Transverse colon (tissue), 4 donors: ENCODE data around the gene DGKH. TPM values are rescaled to one million over a fixed set of nuclear protein-coding genes. Genes with fewer than 3 reads are reported as not detected.

Source experiments
- DNase-seq: peaks from one replicate; pipeline ENCODE4 v3.0.0-alpha.2; 2019
- H3K27ac ChIP-seq, 4 donors: fragments of 200-600 bp; sonication (generic); 2 replicates each; pipeline ENCODE4 v1.5.1; 2016 to 2018; ENCODE audit warnings: inconsistent platforms in 4 of 4
- H3K27me3 ChIP-seq: fragments of 200-600 bp; sonication (generic); 2 replicates; pipeline ENCODE4 v1.5.1; 2017; ENCODE audit warnings: inconsistent platforms
- H3K36me3 ChIP-seq, 4 donors: fragments of 200-600 bp; sonication (generic); 2 replicates each; pipeline ENCODE4 v1.5.1; 2017 to 2019; ENCODE audit warnings: inconsistent platforms in 4 of 4
- H3K4me1 ChIP-seq, 4 donors: fragments of 200-600 bp; sonication (generic); 2 replicates each; pipeline ENCODE4 v1.5.1; 2017 to 2020; ENCODE audit warnings: inconsistent platforms in 4 of 4
- H3K4me3 ChIP-seq, 4 donors: fragments of 200-600 bp; sonication (generic); 1 replicate in 1 of 4; 2 replicates in 3 of 4; pipeline versions ENCODE4 v1.5.1 to v1.6.1; 2017 to 2019; ENCODE audit warnings: inconsistent platforms in 4 of 4
- H3K9me3 ChIP-seq, 2 donors: fragments of 200-600 bp; sonication (generic); 2 replicates each; pipeline ENCODE4 v1.5.1; 2017 to 2019; ENCODE audit warnings: inconsistent platforms in 2 of 2
- EP300 ChIP-seq: sonication (generic); formaldehyde crosslinking; IDR thresholded peaks from one replicate; pipeline ENCODE4 v1.6.1; 2017; ENCODE audit warnings: antibody characterized with exemption, low read depth
- POLR2A ChIP-seq: fragments of 450-650 bp; IDR thresholded peaks from one replicate; pipeline ENCODE4 v1.6.1; 2016; ENCODE audit warnings: antibody characterized with exemption, mild to moderate bottlenecking, moderate library complexity
- POLR2AphosphoS5 ChIP-seq, 3 donors: sonication (generic); formaldehyde crosslinking; IDR thresholded peaks; one replicate each; pipeline ENCODE4 v1.6.1; 2016; ENCODE audit warnings: antibody characterized with exemption in 3 of 3
- WGBS, 2 donors: methylation state at CpG; one replicate each; pipeline ENCODE4 v1.1.5; 2018; ENCODE audit warnings: low coverage in 1 of 2; 5-methylcytosine and 5-hydroxymethylcytosine counted together
- in situ Hi-C, 4 donors: fragments of 200-750 bp; cut with MboI; loops; one replicate each; pipeline versions ENCODE4 v1.15.0 to v1.15.1; 2017; ENCODE audit warnings: low sequenced_read_pairs in 3 of 4, low pct_ligation_motif_present in 1 of 4, low pct_unique_long_range_greater_than_20kb in 1 of 4
- intact Hi-C: fragments of 100-400 bp; cut with DNase I; formaldehyde crosslinking; loops from one replicate; pipeline ENCODE4 v1.15.1; 2023; ENCODE audit warnings: low total_unique reads
- total RNA-seq, 4 donors: library from RNA; depleted of rRNA; stranded (reverse); fragments of >200 nt; gene quantifications; one replicate each; pipeline ENCODE4 v1.1.0, GENCODE V29; 2016
- TF ChIP-seq, protein P1 (sequence below), 5 experiments: fragments of 200-600 bp in 3 of 5; fragments of 450-650 bp in 2 of 5; sonication (generic) in 3 of 5; IDR thresholded peaks; 1 replicate in 2 of 5; 2 replicates in 3 of 5; pipeline ENCODE4 v1.5.1; 2016 to 2017; ENCODE audit warnings: antibody characterized with exemption in 5 of 5, inconsistent platforms in 3 of 5, mild to moderate bottlenecking in 2 of 5, moderate library complexity in 1 of 5

The DGKH gene
- total RNA-seq, 4 donors from 2014 or later, result 19.4 to 35.6 (median 25.0) TPM

DNA sequence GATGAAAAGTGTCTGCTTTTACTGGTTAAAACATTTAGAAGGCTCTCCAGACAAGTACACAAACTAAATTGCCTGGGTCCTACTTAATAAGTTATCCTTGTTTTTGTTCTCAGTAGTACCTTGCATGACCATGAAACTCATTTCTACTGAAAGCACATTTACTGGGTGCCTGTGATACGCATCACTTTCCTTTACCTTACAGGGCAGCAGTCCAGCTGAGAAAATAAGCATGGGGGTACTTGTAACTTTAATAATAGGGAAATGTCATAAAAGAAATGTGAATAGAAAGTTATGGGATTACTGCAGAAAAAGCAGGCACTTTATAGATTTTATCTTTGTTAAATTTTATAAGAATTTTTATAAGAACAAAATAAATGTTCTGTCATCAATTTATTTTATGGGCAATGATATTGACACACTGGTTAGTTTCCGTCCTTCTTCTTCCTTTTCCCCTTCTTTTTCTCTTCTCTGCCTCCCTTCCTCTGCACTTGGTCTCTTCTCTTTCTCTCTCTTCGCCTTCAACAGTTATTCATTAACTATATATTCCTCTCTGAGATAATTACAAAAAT is 116.2 kb downstream of the DGKH start:
- no peak for DNase-seq
- H3K4me3 ChIP-seq, result no peak overlapping the region
- in situ Hi-C loops (no loop called here), intact Hi-C loops (no loop called here)
- WGBS, 2 donors, result 92 to 97% methylated on average over 3 of the region's 3 CpGs
- H3K9me3 ChIP-seq, result no peaks in the 10 kb centered on the region
- peaks cover 0 to 26% (median 8%) of the 10 kb centered on the region in 4 donors for H3K36me3 ChIP-seq
- H3K4me1 ChIP-seq, result no peaks in the 10 kb centered on the region
- TF ChIP-seq, protein P1, sequence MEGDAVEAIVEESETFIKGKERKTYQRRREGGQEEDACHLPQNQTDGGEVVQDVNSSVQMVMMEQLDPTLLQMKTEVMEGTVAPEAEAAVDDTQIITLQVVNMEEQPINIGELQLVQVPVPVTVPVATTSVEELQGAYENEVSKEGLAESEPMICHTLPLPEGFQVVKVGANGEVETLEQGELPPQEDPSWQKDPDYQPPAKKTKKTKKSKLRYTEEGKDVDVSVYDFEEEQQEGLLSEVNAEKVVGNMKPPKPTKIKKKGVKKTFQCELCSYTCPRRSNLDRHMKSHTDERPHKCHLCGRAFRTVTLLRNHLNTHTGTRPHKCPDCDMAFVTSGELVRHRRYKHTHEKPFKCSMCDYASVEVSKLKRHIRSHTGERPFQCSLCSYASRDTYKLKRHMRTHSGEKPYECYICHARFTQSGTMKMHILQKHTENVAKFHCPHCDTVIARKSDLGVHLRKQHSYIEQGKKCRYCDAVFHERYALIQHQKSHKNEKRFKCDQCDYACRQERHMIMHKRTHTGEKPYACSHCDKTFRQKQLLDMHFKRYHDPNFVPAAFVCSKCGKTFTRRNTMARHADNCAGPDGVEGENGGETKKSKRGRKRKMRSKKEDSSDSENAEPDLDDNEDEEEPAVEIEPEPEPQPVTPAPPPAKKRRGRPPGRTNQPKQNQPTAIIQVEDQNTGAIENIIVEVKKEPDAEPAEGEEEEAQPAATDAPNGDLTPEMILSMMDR (IDR thresholded peaks at IDR 0.05), result no peak
- TF ChIP-seq EP300 (no peak), POLR2AphosphoS5 (IDR thresholded peaks at IDR 0.05) (no peak), POLR2A (no peak)
- H3K27me3 ChIP-seq, result no peaks in the 10 kb centered on the region
- no peak overlapping the region for H3K27ac ChIP-seq

DNA sequence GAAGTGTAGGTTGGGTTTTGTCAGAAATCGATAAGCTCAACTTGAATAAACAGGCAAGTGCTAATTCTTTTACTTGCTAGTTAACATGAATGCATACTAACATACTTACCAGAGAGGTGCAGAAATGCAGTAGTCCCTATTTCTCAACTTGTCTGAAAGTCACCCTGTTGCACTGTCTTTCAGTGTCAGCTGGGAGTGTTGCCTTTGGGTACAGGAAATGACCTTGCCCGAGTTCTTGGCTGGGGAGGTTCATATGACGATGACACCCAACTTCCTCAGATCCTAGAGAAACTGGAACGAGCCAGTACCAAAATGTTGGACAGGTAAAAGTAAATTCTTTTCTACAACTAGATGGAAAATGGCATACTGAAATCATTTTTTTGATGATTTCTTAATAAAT is 120.0 kb downstream of the DGKH start:
- in situ Hi-C loops, result no loop called here
- Histone ChIP-seq H3K9me3 (no peaks in the 10 kb centered on the region), H3K27ac (no peak overlapping the region), H3K27me3 (no peaks in the 10 kb centered on the region), H3K4me3 (no peak overlapping the region), H3K4me1 (no peaks in the 10 kb centered on the region), H3K36me3 (peaks cover 0 to 26% (median 6%) of the 10 kb centered on the region in 4 donors)
- TF ChIP-seq, protein P1 (IDR thresholded peaks at IDR 0.05), result no peak
- TF ChIP-seq POLR2A (no peak), EP300 (no peak)
- intact Hi-C loops, result no loop called here
- no peak for DNase-seq
- WGBS, 2 donors, result 87 to 92% methylated on average over 3 to 4 of the region's 4 CpGs

DNA sequence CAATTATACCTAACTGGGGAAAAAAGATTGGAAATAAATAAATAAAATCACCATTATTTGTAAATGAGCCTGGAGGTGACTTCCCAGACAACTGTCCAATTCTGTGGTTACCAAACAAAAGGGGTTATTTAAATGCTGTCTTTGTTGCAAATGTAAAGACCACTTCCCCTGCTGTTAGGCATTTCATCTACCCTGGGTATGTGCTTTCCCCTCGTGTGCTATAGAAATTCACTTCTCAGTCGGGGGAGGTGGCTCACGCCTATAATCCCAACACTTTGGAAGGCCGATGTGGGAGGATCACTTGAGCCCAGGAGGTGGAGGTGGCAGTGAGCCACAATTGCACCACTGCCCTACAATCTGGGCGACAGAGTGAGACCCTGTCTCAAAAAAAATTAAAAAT is 121.6 kb downstream of the DGKH start:
- WGBS, 2 donors, result 70 to 94% methylated on average over 2 to 5 of the region's 5 CpGs
- DNase-seq, result no peak
- Histone ChIP-seq H3K27me3 (no peaks in the 10 kb centered on the region), H3K9me3 (no peaks in the 10 kb centered on the region), H3K4me1 (no peaks in the 10 kb centered on the region), H3K4me3 (no peak overlapping the region), H3K27ac (no peak overlapping the region), H3K36me3 (peaks cover 0 to 35% (median 6%) of the 10 kb centered on the region in 4 donors)
- in situ Hi-C loops, result no loop called here
- no peak for TF ChIP-seq EP300
- TF ChIP-seq, protein P1 (IDR thresholded peaks at IDR 0.05), result no peak
- TF ChIP-seq POLR2A, result no peak
- TF ChIP-seq POLR2AphosphoS5 (IDR thresholded peaks at IDR 0.05), result no peak
- intact Hi-C loops, result no loop called here

DNA sequence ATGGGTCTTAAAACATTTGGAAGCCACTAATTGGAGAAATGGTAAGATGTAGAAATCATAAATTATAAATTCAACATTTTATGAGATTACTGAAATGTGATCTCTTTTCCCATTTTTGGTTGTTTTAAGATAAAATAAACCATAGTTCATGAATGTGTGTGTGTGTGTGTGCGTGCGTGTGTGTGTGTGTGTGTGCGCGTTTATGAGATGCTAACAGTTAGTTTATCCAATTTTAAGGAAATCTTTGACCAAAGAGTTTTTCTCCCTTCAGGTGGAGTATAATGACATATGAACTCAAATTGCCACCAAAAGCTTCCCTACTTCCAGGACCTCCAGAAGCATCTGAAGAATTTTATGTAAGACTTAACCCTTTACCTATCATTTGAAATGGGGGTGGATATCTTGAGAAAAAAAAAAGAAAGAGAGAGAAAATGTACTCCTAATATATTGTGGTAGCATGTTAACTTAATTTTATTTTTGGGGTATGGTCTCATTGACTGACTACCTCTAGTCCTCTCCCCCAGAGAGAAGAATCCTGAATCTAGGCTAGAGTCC is 125.4 kb downstream of the DGKH start:
- H3K27ac ChIP-seq, result peak overlapping the region in 1 of 4 donors; percentile 2
- H3K4me3 ChIP-seq, result no peak overlapping the region
- H3K4me1 ChIP-seq, result no peaks in the 10 kb centered on the region
- H3K9me3 ChIP-seq, result no peaks in the 10 kb centered on the region
- H3K36me3 ChIP-seq, result peaks cover 0 to 27% (median under 1%) of the 10 kb centered on the region in 4 donors
- in situ Hi-C loops (no loop called here), intact Hi-C loops (no loop called here)
- no peak for DNase-seq
- TF ChIP-seq EP300 (no peak), POLR2A (no peak), POLR2AphosphoS5 (IDR thresholded peaks at IDR 0.05) (no peak)
- TF ChIP-seq, protein P1 (IDR thresholded peaks at IDR 0.05), result no peak
- WGBS, 2 donors, result 84 to 92% methylated on average over 4 of the region's 4 CpGs
- no peaks in the 10 kb centered on the region for H3K27me3 ChIP-seq
